GM12873 (cell line): Measurements from ENCODE around the gene GNLY.

Experiments
- TF ChIP-seq, protein P1 (sequence below): IDR thresholded peaks from 2 replicates; pipeline ENCODE4 v1.5.1; 2012; ENCODE audit warnings: low read depth, mild to moderate bottlenecking, moderate library complexity, low read length, control low read depth; ENCODE audit not compliant: insufficient read depth; ENCODE audit errors: missing control alignments

GNLY gene

DNA sequence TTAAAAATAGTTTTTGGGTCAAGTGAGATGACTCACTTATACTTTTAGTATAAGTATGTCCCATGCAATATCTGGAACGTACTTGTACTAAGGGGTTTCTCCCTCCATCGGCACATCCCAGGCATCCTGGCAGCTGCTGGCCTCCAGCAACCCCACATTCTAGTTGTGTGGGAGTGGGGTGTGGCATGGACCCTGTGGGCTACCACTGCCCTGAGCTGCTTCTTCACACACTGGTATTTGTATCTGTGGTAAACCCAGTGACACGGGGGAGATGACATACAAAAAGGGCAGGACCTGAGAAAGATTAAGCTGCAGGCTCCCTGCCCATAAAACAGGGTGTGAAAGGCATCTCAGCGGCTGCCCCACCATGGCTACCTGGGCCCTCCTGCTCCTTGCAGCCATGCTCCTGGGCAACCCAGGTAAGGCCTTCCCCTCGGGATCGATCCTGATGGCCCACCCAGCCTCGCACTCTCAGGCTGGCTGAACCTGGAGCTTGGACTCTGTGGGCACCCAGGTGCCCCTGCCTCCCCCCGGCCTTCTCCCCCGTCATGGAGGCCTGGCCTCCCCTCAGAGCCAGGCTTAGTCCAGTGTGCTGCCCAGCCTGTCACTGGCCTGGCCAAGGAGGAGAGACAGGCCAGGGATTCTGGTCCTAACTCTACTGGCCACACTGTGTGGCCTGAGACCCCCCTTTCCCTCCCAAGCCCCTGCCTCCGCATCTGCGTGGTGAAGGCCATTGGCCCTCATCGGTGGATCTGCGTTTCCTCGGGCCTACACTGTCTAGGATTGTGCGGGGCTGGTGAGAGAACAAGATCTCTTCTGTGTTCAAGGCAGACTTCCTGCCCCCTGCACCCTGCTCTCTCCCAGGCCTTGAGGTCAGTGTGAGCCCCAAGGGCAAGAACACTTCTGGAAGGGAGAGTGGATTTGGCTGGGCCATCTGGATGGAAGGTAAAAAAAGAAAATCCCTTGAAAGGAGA is at the start of gene GNLY:
Gene GNLY (plus strand): TSS at position 307 of the 974 bp plus-strand sequence. CDS start 61 bp downstream, at position 368.
- TF ChIP-seq, protein P1, sequence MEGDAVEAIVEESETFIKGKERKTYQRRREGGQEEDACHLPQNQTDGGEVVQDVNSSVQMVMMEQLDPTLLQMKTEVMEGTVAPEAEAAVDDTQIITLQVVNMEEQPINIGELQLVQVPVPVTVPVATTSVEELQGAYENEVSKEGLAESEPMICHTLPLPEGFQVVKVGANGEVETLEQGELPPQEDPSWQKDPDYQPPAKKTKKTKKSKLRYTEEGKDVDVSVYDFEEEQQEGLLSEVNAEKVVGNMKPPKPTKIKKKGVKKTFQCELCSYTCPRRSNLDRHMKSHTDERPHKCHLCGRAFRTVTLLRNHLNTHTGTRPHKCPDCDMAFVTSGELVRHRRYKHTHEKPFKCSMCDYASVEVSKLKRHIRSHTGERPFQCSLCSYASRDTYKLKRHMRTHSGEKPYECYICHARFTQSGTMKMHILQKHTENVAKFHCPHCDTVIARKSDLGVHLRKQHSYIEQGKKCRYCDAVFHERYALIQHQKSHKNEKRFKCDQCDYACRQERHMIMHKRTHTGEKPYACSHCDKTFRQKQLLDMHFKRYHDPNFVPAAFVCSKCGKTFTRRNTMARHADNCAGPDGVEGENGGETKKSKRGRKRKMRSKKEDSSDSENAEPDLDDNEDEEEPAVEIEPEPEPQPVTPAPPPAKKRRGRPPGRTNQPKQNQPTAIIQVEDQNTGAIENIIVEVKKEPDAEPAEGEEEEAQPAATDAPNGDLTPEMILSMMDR, result no peak

DNA sequence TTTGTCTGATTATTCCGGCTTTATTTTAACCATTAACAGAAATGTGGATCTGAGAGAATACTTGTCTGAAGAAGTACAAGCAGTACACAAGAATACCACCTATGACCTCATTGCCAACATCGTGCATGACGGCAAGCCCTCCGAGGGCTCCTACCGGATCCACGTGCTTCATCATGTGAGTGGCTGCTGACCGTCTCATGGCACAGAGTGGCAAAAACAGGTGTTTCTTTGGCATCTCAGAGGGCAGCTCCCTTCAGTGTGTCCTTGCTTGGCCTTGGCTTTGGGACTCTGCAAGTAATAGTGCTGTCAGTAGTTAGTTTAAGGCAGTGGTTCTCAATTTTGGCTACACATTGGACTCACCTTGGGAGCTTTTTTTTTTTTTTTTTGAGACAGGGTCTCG is 49.2 kb upstream of the GNLY start:
- TF ChIP-seq, protein P1, result no peak

DNA sequence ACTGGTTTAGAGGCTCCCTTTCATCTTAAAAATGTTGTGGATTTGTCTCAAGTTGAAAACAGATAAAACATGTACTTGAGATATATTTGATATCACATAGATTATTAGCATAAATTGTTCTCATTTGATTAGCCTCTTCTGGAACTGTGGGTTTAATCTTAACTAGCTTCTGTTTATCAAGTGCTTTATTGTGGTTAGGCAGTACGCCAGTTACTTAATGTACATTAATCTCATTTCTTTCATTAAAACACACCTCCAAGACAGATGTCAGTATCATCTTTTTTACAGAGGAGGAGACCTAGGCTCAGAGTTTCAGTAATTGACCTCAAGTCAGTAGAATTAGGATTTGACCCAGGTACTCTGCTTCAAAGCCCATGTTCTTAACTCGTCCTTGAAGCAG is 48.0 kb upstream of the GNLY start:
- TF ChIP-seq, protein P1, result no peak

DNA sequence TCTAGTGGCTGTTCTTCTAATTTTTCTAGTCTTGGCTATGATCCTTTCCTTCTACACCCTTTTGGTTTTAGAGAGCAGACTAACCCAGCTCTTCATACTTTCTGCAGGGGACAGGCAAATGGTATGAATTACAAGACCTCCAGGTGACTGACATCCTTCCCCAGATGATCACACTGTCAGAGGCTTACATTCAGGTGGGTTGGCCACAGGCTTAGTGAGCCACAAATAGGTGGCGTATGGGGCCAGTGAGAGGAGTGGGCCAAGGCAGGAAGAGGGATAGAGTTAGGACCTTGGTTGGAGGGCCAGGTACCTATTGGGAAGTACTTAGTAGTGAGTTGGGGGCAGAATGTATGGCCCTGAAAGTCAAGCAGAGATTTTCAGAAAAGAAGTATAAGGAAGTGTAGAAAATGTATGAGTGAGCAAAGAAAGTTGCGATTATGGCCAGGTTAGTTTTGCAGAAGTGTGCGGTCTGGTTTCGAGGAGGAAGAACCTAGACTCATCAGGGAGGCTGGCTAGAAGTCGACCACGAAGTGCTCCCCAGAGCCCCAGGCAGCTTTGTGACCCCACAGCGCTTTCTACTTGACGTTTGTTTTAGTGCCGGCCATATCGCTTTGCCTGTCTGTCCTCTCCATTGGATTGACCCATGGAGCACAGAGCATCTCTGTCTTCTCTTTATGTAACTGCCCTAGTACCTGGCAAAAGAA is 46.2 kb upstream of the GNLY start:
- TF ChIP-seq, protein P1, result no peak

DNA sequence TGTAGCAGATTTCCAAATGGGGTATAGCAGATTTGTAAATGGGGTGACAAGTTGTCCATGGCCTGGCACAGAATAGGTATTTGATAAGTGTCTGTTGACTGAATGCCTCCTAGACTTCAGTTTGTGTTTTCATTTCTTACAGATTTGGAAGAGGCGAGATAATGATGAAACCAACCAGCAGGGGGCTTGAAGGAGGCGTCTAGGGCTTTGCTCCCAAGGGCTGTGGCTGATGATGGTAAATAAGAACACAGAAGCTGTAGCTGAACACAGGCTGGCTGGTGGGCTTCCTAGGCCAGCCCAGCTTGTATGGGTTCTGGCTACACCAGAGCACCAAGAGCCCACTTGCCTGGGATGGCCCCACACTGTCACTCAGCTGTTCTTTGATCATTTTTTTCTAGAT is 45.5 kb upstream of the GNLY start:
- TF ChIP-seq, protein P1, result peak; percentile 65

DNA sequence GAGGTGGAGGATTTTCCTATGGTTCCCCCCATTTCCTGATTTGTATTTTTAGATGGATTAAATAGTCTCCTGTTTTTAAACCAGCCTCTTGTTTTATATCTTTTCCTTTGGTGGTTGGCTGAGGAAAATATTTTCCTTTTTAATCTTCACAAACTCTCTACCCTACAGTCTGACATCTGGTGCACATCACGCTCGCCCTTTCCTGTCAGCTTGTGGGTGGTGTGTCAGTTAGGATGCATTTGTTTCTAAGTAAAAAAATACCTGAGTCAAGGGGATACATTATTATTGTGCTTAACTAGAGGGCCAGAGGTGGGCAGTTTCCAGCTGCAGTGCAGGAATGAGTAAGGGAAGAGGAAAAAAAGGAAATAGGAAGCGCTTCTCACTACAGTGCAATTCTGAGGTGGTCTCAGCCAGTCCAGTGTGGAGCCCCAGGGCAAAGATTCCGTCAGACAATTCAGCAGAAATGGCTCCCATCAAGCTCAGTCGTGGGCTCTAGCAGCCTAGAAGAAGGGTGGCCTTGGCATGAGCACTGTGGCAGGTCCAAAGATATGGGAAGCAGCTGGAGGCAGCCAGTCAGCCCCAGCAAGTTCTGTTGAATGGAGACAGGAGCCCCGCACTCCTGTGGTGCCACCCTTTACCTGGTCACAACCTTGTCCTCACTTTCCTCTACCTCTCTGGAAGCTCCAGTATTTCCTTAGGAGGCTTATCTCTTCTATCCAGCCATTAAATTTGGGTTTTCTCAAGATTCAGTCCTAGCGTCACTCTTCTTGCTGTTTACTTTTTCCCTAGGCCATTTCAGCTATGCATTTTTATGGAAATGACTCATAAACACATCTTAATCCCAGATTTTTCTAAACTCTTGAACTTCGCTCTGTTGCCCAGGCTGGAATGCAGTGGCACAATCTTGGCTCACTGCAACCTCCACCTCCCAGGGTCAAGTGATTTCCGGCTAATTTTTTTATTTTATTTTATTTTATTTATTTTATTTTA is 44.7 kb upstream of the GNLY start:
- TF ChIP-seq, protein P1, result no peak
